OCI-LY1 (cell line): ENCODE measurements around the gene FMC1.

Experiments
- H2AFZ ChIP-seq: fragments of 200-600 bp; sonication (generic), shearing (Covaris generic); 2 replicates; pipeline ENCODE4 v1.6.0; 2014; ENCODE audit warnings: antibody characterized with exemption, mild to moderate bottlenecking, low read length
- H3F3A ChIP-seq: fragments of 200-600 bp; sonication (generic), shearing (Covaris generic); 2 replicates; pipeline ENCODE4 v1.6.0; 2014; ENCODE audit warnings: mild to moderate bottlenecking, antibody characterized with exemption, low read length, moderate library complexity; ENCODE audit not compliant: insufficient read depth
- H3K27ac ChIP-seq: fragments of 200-600 bp; sonication (generic); 2 replicates; pipeline ENCODE4 v1.5.1; 2014; ENCODE audit warnings: low read length, mixed run types, mild to moderate bottlenecking, low read depth; ENCODE audit not compliant: poor library complexity, severe bottlenecking
- H3K27me3 ChIP-seq: fragments of 200-600 bp; sonication (generic); 2 replicates; pipeline ENCODE4 v1.6.0; 2014; ENCODE audit warnings: antibody characterized with exemption, mild to moderate bottlenecking, low read length, moderate library complexity; ENCODE audit not compliant: insufficient read depth
- H3K36me3 ChIP-seq: fragments of 200-600 bp; sonication (generic); 2 replicates; pipeline ENCODE4 v1.6.1; 2014; ENCODE audit warnings: mild to moderate bottlenecking, antibody characterized with exemption, low read length, moderate library complexity, mixed read lengths; ENCODE audit not compliant: insufficient read depth
- H3K4me1 ChIP-seq: fragments of 200-600 bp; sonication (generic); 2 replicates; pipeline ENCODE4 v1.5.1; 2014; ENCODE audit warnings: mild to moderate bottlenecking, low read length, moderate library complexity; ENCODE audit not compliant: insufficient read depth, severe bottlenecking
- H3K4me2 ChIP-seq: fragments of 200-600 bp; sonication (generic), shearing (Covaris generic); 2 replicates; pipeline ENCODE4 v1.6.1; 2014; ENCODE audit warnings: low read length
- H3K4me3 ChIP-seq: fragments of 200-600 bp; sonication (generic); 2 replicates; pipeline ENCODE4 v1.5.1; 2014; ENCODE audit warnings: low read length, low read depth, mild to moderate bottlenecking, mixed read lengths; ENCODE audit not compliant: poor library complexity, severe bottlenecking
- H3K79me2 ChIP-seq: fragments of 200-600 bp; shearing (Covaris generic); 2 replicates; pipeline ENCODE4 v1.6.1; 2016; ENCODE audit warnings: mixed run types, low read length, mixed read lengths; ENCODE audit not compliant: insufficient read depth
- H3K9ac ChIP-seq: fragments of 200-600 bp; sonication (generic), shearing (Covaris generic); 2 replicates; pipeline ENCODE4 v1.6.1; 2014; ENCODE audit warnings: mild to moderate bottlenecking, low read length, mixed read lengths
- H3K9me2 ChIP-seq: fragments of 200-600 bp; sonication (generic), shearing (Covaris generic); 2 replicates; pipeline ENCODE4 v1.6.1; 2014; ENCODE audit warnings: low read depth, mild to moderate bottlenecking, low read length, mixed read lengths
- H3K9me3 ChIP-seq: fragments of 200-600 bp; shearing (Covaris generic); 2 replicates; pipeline ENCODE4 v1.6.1; 2014; ENCODE audit warnings: low read length, mixed read lengths
- H4K20me1 ChIP-seq: fragments of 200-600 bp; sonication (generic), shearing (Covaris generic); 2 replicates; pipeline ENCODE4 v1.6.0; 2016; ENCODE audit warnings: mild to moderate bottlenecking, low read length; ENCODE audit not compliant: insufficient read depth
- EZH2 ChIP-seq: fragments of 200-600 bp; sonication (generic), shearing (Covaris generic); IDR thresholded peaks from 2 replicates; pipeline ENCODE4 v1.8.0; 2017; ENCODE audit warnings: borderline replicate concordance, mixed run types, mild to moderate bottlenecking, antibody characterized with exemption, low read length, moderate library complexity, mixed read lengths
- TF ChIP-seq, protein P1 (sequence below): fragments of 200-600 bp; sonication (generic), shearing (Covaris generic); IDR thresholded peaks from 2 replicates; pipeline ENCODE4 v1.5.1; 2017; ENCODE audit warnings: mild to moderate bottlenecking, antibody characterized with exemption, low read length, moderate library complexity, mixed read lengths

FMC1 gene

DNA sequence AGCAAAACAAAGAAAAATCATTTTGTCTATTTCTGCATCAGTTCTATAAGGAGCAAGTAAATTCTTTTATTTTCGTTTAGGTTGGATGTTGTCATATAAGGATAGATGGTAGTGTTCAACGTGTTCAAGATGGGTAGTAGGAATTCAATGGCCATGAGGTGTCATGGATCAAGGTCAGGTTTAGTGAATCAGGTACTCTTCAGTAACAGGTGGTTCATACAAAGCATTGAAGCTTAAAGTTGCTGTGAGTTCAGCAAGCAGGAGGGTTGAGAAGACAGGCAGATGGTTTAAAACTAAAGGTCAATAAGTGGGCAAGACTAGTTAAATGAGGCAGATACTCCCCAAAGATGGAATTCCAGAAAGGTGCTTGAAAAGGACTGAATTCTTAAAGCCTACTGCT is 24.2 kb downstream of the FMC1 start:
- Histone ChIP-seq H3K4me2 (no peak overlapping the region), H3K9me2 (no peaks in the 10 kb centered on the region), H3F3A (no peaks in the 10 kb centered on the region), H3K79me2 (peaks cover 100% of the 10 kb centered on the region), H3K27ac (no peak overlapping the region), H3K4me3 (no peak overlapping the region), H3K36me3 (peaks cover 72% of the 10 kb centered on the region), H3K27me3 (no peaks in the 10 kb centered on the region), H3K9me3 (no peaks in the 10 kb centered on the region), H3K4me1 (peaks cover 45% of the 10 kb centered on the region), H3K9ac (no peak overlapping the region), H4K20me1 (peaks cover 12% of the 10 kb centered on the region), H2AFZ (no peak overlapping the region)
- TF ChIP-seq, protein P1, sequence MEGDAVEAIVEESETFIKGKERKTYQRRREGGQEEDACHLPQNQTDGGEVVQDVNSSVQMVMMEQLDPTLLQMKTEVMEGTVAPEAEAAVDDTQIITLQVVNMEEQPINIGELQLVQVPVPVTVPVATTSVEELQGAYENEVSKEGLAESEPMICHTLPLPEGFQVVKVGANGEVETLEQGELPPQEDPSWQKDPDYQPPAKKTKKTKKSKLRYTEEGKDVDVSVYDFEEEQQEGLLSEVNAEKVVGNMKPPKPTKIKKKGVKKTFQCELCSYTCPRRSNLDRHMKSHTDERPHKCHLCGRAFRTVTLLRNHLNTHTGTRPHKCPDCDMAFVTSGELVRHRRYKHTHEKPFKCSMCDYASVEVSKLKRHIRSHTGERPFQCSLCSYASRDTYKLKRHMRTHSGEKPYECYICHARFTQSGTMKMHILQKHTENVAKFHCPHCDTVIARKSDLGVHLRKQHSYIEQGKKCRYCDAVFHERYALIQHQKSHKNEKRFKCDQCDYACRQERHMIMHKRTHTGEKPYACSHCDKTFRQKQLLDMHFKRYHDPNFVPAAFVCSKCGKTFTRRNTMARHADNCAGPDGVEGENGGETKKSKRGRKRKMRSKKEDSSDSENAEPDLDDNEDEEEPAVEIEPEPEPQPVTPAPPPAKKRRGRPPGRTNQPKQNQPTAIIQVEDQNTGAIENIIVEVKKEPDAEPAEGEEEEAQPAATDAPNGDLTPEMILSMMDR: no peak
- no peak for TF ChIP-seq EZH2

DNA sequence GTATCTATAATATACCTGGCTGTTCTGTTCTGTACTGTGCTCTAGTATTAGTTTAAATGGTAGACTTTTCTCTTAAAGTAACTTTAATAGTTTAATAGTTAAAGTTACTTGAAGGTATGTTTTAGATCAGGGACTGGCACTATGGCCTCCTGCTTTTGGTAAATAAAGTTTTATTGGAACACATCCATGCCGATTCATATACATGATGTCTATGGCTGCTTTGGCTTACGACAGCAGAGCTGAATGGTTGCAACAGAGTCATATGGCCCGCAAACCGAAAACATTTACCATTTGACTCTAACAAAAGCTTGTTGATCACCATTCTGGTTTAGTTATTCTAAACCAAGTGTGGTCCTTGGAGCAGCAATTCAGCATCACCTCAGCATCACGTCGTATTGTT is 25.3 kb downstream of the FMC1 start:
- TF ChIP-seq, protein P1: no peak
- TF ChIP-seq EZH2: no peak
- peaks cover 12% of the 10 kb centered on the region for H4K20me1 ChIP-seq
- no peaks in the 10 kb centered on the region for H3F3A ChIP-seq
- no peak overlapping the region for H3K4me2 ChIP-seq
- no peak overlapping the region for H2AFZ ChIP-seq
- H3K27ac ChIP-seq: no peak overlapping the region
- H3K9me3 ChIP-seq: no peaks in the 10 kb centered on the region
- H3K9ac ChIP-seq: no peak overlapping the region
- H3K36me3 ChIP-seq: peaks cover 78% of the 10 kb centered on the region
- peaks cover 100% of the 10 kb centered on the region for H3K79me2 ChIP-seq
- peaks cover 48% of the 10 kb centered on the region for H3K4me1 ChIP-seq
- H3K9me2 ChIP-seq: no peaks in the 10 kb centered on the region
- no peak overlapping the region for H3K4me3 ChIP-seq
- no peaks in the 10 kb centered on the region for H3K27me3 ChIP-seq

DNA sequence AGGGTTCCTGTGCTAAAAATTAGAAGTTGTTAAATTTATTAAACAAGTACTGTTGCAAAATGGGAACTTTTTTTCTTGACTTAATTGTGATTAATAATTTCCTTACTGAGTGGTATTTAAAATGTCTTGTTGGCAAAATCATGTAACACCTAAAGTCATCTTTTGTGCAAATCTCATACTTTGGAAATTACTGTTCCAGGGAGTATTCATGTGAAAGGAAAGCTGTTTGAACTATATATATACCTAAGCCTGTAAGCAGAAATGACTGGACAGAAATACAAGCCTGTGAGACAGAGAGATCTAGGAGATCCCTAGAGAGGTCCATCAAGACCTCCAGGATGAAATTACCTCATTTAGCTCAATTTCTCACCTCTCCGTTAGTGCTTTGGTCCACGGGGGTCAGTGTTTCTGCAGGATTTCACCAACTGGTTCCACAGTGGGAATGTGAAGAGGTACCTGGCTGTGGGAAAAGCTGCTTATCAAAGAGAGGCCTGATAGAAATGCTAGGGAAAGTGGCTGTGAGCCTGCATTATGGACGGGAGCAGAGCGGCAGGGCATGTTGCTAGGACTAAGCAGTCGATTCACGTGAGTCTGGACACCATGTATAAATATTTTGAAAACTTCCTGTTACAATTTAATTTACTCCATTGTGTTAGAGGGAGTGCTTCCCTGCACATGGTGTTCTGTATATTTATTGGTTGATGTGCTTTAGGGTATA is 26.5 kb downstream of the FMC1 start:
- no peaks in the 10 kb centered on the region for H3K27me3 ChIP-seq
- H3K9me3 ChIP-seq: no peaks in the 10 kb centered on the region
- H3K36me3 ChIP-seq: peaks cover 80% of the 10 kb centered on the region
- H3K9me2 ChIP-seq: no peaks in the 10 kb centered on the region
- H2AFZ ChIP-seq: no peak overlapping the region
- TF ChIP-seq, protein P1: no peak
- TF ChIP-seq EZH2: no peak
- H3F3A ChIP-seq: no peaks in the 10 kb centered on the region
- H3K4me1 ChIP-seq: peaks cover 36% of the 10 kb centered on the region
- no peak overlapping the region for H3K4me2 ChIP-seq
- H3K27ac ChIP-seq: no peak overlapping the region
- H3K79me2 ChIP-seq: peaks cover 100% of the 10 kb centered on the region
- peaks cover 12% of the 10 kb centered on the region for H4K20me1 ChIP-seq
- H3K9ac ChIP-seq: no peak overlapping the region
- H3K4me3 ChIP-seq: no peak overlapping the region
